SK-N-SH treated with all-trans-retinoic acid at 6 μM for 48 hours (cell line): ENCODE results near the gene RAB35.

Experiments used
- ATAC-seq: fragments of 200-7000 bp; cut with Tn5 transposase; 3 replicates; pipeline ENCODE4 v1.9.1; 2020; ENCODE audit warnings: mild to moderate bottlenecking, moderate library complexity
- ARNTL ChIP-seq: fragments of 450-650 bp; formaldehyde crosslinking; IDR thresholded peaks from 2 replicates; pipeline ENCODE4 v1.5.0; 2020; ENCODE audit warnings: low read depth, mild to moderate bottlenecking, moderate library complexity, borderline replicate concordance
- BACH2 ChIP-seq: fragments of 250-450 bp; sonication (Bioruptor Pico); IDR thresholded peaks from 2 replicates; pipeline ENCODE4 v1.9.0; 2021; ENCODE audit warnings: mild to moderate bottlenecking, borderline replicate concordance
- CSDC2 ChIP-seq: fragments of 250-450 bp; sonication (Bioruptor Pico); IDR thresholded peaks from 2 replicates; pipeline ENCODE4 v1.5.0; 2020; ENCODE audit warnings: mild to moderate bottlenecking, moderate library complexity
- CSRNP3 ChIP-seq: fragments of 250-450 bp; sonication (Bioruptor Pico); IDR thresholded peaks from 2 replicates; pipeline ENCODE4 v1.5.1; 2021; ENCODE audit warnings: mild to moderate bottlenecking, moderate library complexity
- ESRRG ChIP-seq: fragments of 250-450 bp; sonication (Bioruptor Pico); IDR thresholded peaks from 2 replicates; pipeline ENCODE4 v1.6.1; 2021; ENCODE audit warnings: mild to moderate bottlenecking
- GLIS3 ChIP-seq: fragments of 250-450 bp; sonication (Bioruptor Pico); IDR thresholded peaks from 2 replicates; pipeline ENCODE4 v1.5.0; 2020; ENCODE audit warnings: mild to moderate bottlenecking, moderate library complexity
- ISL1 ChIP-seq: fragments of 250-450 bp; sonication (Bioruptor Pico); IDR thresholded peaks from 2 replicates; pipeline ENCODE4 v2.1.2; 2022; ENCODE audit warnings: mild to moderate bottlenecking, moderate library complexity
- OSR1 ChIP-seq: fragments of 250-450 bp; sonication (Bioruptor Pico); IDR thresholded peaks from 2 replicates; pipeline ENCODE4 v1.8.0; 2022; ENCODE audit warnings: moderate library complexity, mild to moderate bottlenecking, inconsistent platforms
- PATZ1 ChIP-seq: fragments of 250-450 bp; sonication (Bioruptor Pico); IDR thresholded peaks from 2 replicates; pipeline ENCODE4 v1.8.0; 2020; ENCODE audit warnings: mild to moderate bottlenecking, moderate library complexity, borderline replicate concordance
- POU6F1 ChIP-seq: fragments of 250-450 bp; sonication (Bioruptor Pico); IDR thresholded peaks from 2 replicates; pipeline ENCODE4 v1.8.0; 2021; ENCODE audit warnings: low read depth, mild to moderate bottlenecking, moderate library complexity, borderline replicate concordance
- PPARA ChIP-seq: fragments of 250-450 bp; sonication (Bioruptor Pico); IDR thresholded peaks from 2 replicates; pipeline ENCODE4 v1.5.0; 2020; ENCODE audit warnings: mild to moderate bottlenecking, borderline replicate concordance
- RARB ChIP-seq: fragments of 250-450 bp; sonication (Bioruptor Pico); IDR thresholded peaks from 2 replicates; pipeline ENCODE4 v1.8.0; 2021; ENCODE audit warnings: mild to moderate bottlenecking, moderate library complexity
- SNAI2 ChIP-seq: fragments of 250-450 bp; sonication (Bioruptor Pico); IDR thresholded peaks from 2 replicates; pipeline ENCODE4 v1.5.0; 2020; ENCODE audit warnings: mild to moderate bottlenecking, moderate library complexity
- TCF4 ChIP-seq: fragments of 250-450 bp; sonication (Bioruptor Pico); IDR thresholded peaks from 2 replicates; pipeline ENCODE4 v1.8.0; 2021; ENCODE audit warnings: mild to moderate bottlenecking, moderate library complexity, borderline replicate concordance
- TOX ChIP-seq: fragments of 250-450 bp; sonication (Bioruptor Pico); IDR thresholded peaks from 2 replicates; pipeline ENCODE4 v1.8.0; 2021; ENCODE audit warnings: mild to moderate bottlenecking, moderate library complexity, borderline replicate concordance
- TSHZ2 ChIP-seq: fragments of 250-450 bp; sonication (Bioruptor Pico); IDR thresholded peaks from 2 replicates; pipeline ENCODE4 v1.5.0; 2020; ENCODE audit warnings: mild to moderate bottlenecking, moderate library complexity
- ZFP30 ChIP-seq: fragments of 450-650 bp; formaldehyde crosslinking; IDR thresholded peaks from 2 replicates; pipeline ENCODE4 v1.5.0; 2022; ENCODE audit warnings: mild to moderate bottlenecking, moderate library complexity
- ZNF565 ChIP-seq: fragments of 450-650 bp; formaldehyde crosslinking; conservative IDR thresholded peaks from 2 replicates; pipeline ENCODE4 v1.5.0; 2020; ENCODE audit warnings: low read depth, mild to moderate bottlenecking, moderate library complexity
- ZNF70 ChIP-seq: fragments of 450-650 bp; formaldehyde crosslinking; IDR thresholded peaks from 2 replicates; pipeline ENCODE4 v1.5.0; 2020; ENCODE audit warnings: mild to moderate bottlenecking, moderate library complexity
- ZNF8 ChIP-seq: fragments of 450-650 bp; formaldehyde crosslinking; IDR thresholded peaks from 2 replicates; pipeline ENCODE4 v1.5.0; 2020; ENCODE audit warnings: mild to moderate bottlenecking, moderate library complexity

The RAB35 gene

GRCh38 chr12:120115066-120115465 lies 1.5 kb downstream of the RAB35 start (continued):
- TF ChIP-seq PPARA (CRISPR knock-in tag) (no peak), POU6F1 (CRISPR knock-in tag) (no peak), ZNF8 (CRISPR knock-in tag) (no peak), OSR1 (CRISPR knock-in tag) (no peak)
- TF ChIP-seq, all 23 proteins: peak for 0

- ATAC-seq, result no peak; the same call in 2 of the 3 replicates
- no peak for TF ChIP-seq PATZ1 (CRISPR knock-in tag)
- TF ChIP-seq TOX, result no peak
- TF ChIP-seq ARNTL, result no peak
- no peak for TF ChIP-seq BACH2 (CRISPR knock-in tag)
- TF ChIP-seq CSDC2 (CRISPR knock-in tag), result no peak
- TF ChIP-seq RARB (CRISPR knock-in tag), result no peak
- TF ChIP-seq, all 23 proteins: peak for 0
Observed at GRCh38 chr12:120110550-120111501, 5.7 kb downstream of the RAB35 start.

- ATAC-seq, result no peak
- no peak for TF ChIP-seq SNAI2 (CRISPR knock-in tag)
- TF ChIP-seq POU6F1 (CRISPR knock-in tag), result no peak
- no peak for TF ChIP-seq ESRRG
- no peak for TF ChIP-seq ARNTL
- no peak for TF ChIP-seq TSHZ2
- no peak for TF ChIP-seq BACH2 (CRISPR knock-in tag)
Observed at GRCh38 chr12:120109570-120110267, 6.8 kb downstream of the RAB35 start.

GRCh38 chr12:120106151-120106550 lies 10.4 kb downstream of the RAB35 start:
- ATAC-seq, result no peak
- TF ChIP-seq ISL1 (CRISPR knock-in tag), result no peak
- no peak for TF ChIP-seq ZNF70 (CRISPR knock-in tag)
- no peak for TF ChIP-seq TCF4 (CRISPR knock-in tag)
- TF ChIP-seq SNAI2 (CRISPR knock-in tag), result no peak
- TF ChIP-seq ARNTL, result no peak
- TF ChIP-seq ZFP30 (CRISPR knock-in tag), result no peak
- no peak for TF ChIP-seq ZNF8 (CRISPR knock-in tag)
- TF ChIP-seq GLIS3 (CRISPR knock-in tag), result no peak
- TF ChIP-seq ZNF565 (CRISPR knock-in tag), result no peak
- TF ChIP-seq BACH2 (CRISPR knock-in tag), result no peak
- TF ChIP-seq CSRNP3, result no peak
- no peak for TF ChIP-seq RARB (CRISPR knock-in tag)
- TF ChIP-seq PPARA (CRISPR knock-in tag), result no peak
- no peak for TF ChIP-seq OSR1 (CRISPR knock-in tag)
- no peak for TF ChIP-seq POU6F1 (CRISPR knock-in tag)
- no peak for TF ChIP-seq TOX
